SU-DHL-6 (cell line): ENCODE data around the gene MST1.

Experiments
- H2AFZ ChIP-seq: fragments of 200-600 bp; sonication (generic); 2 replicates; pipeline ENCODE4 v1.6.1; 2014; ENCODE audit warnings: low read depth, mild to moderate bottlenecking, moderate library complexity, mixed read lengths, antibody characterized with exemption, low read length; ENCODE audit not compliant: severe bottlenecking
- H3F3A ChIP-seq: fragments of 200-600 bp; shearing (Covaris generic); 2 replicates; pipeline ENCODE4 v1.6.0; 2016; ENCODE audit warnings: antibody characterized with exemption, mild to moderate bottlenecking; ENCODE audit not compliant: insufficient read depth
- H3K27ac ChIP-seq: fragments of 200-600 bp; sonication (generic); 2 replicates; pipeline ENCODE4 v1.5.1; 2016; ENCODE audit warnings: low read depth, mild to moderate bottlenecking, low read length, moderate library complexity, mixed read lengths
- H3K27me3 ChIP-seq: fragments of 200-600 bp; sonication (generic), shearing (Covaris generic); 2 replicates; pipeline ENCODE4 v1.6.0; 2014; ENCODE audit warnings: mild to moderate bottlenecking, low read length
- H3K36me3 ChIP-seq: fragments of 200-600 bp; sonication (generic); 2 replicates; pipeline ENCODE4 v1.6.1; 2014; ENCODE audit warnings: mild to moderate bottlenecking, low read length, mixed read lengths
- H3K4me2 ChIP-seq: fragments of 300-600, 200-600 bp; shearing (Covaris generic), sonication (generic); 2 replicates; pipeline ENCODE4 v1.6.0; 2014; ENCODE audit warnings: low read length, low read depth, mild to moderate bottlenecking; ENCODE audit not compliant: poor library complexity, severe bottlenecking
- H3K4me3 ChIP-seq: fragments of 200-600 bp; sonication (generic); 2 replicates; pipeline ENCODE4 v1.5.1; 2014; ENCODE audit warnings: antibody characterized with exemption, low read length, mild to moderate bottlenecking, mixed read lengths; ENCODE audit not compliant: insufficient read depth, poor library complexity, severe bottlenecking
- H3K79me2 ChIP-seq: fragments of 200-600 bp; sonication (generic); 2 replicates; pipeline ENCODE4 v1.6.1; 2014; ENCODE audit warnings: mild to moderate bottlenecking, low read length, moderate library complexity; ENCODE audit not compliant: insufficient read depth
- H3K9ac ChIP-seq: fragments of 200-600 bp; sonication (generic); 2 replicates; pipeline ENCODE4 v1.7.0; 2014; ENCODE audit warnings: mild to moderate bottlenecking, low read length
- H3K9me2 ChIP-seq: fragments of 200-600 bp; sonication (generic); replicated peaks from 2 replicates; pipeline ENCODE4 v1.6.1; 2014; ENCODE audit warnings: low read length; ENCODE audit not compliant: insufficient read depth
- H3K9me3 ChIP-seq: fragments of 200-600 bp; sonication (generic); 2 replicates; pipeline ENCODE4 v1.6.1; 2014; ENCODE audit warnings: low read length, mixed read lengths; ENCODE audit not compliant: insufficient read depth
- H4K20me1 ChIP-seq: fragments of 200-600 bp; sonication (generic); 2 replicates; pipeline ENCODE4 v1.6.1; 2014; ENCODE audit warnings: low read depth, mild to moderate bottlenecking, antibody characterized with exemption, low read length, moderate library complexity, mixed read lengths
- CTCF ChIP-seq: fragments of 200-600 bp; sonication (generic); IDR thresholded peaks from one replicate; pipeline ENCODE4 v1.5.1; 2017; ENCODE audit warnings: antibody characterized with exemption, mild to moderate bottlenecking, low read length, moderate library complexity; ENCODE audit not compliant: insufficient read depth, poor library complexity, severe bottlenecking
- EZH2phosphoT487 ChIP-seq: fragments of 200-600 bp; sonication (generic), shearing (Covaris generic); conservative IDR thresholded peaks from 2 replicates; pipeline ENCODE4 v1.6.1; 2018; ENCODE audit warnings: mild to moderate bottlenecking, antibody characterized with exemption, low read length, moderate library complexity, mixed read lengths

MST1 gene

GRCh38 chr3:49641921-49642707 is 47.2 kb downstream of the MST1 start:
- no peak overlapping the region for H3K27ac ChIP-seq
- no peak overlapping the region for H3K4me3 ChIP-seq
- no peaks in the 10 kb centered on the region for H4K20me1 ChIP-seq
- TF ChIP-seq EZH2phosphoT487 (no peak), CTCF (no peak)
- H3K79me2 ChIP-seq = no peaks in the 10 kb centered on the region
- H3K9me3 ChIP-seq = no peaks in the 10 kb centered on the region
- H3F3A ChIP-seq = no peaks in the 10 kb centered on the region
- H3K4me2 ChIP-seq = no peak overlapping the region
- no peaks in the 10 kb centered on the region for H3K9me2 ChIP-seq
- no peaks in the 10 kb centered on the region for H3K27me3 ChIP-seq
- H2AFZ ChIP-seq = no peak overlapping the region
- H3K9ac ChIP-seq = no peak overlapping the region
- H3K36me3 ChIP-seq = no peaks in the 10 kb centered on the region

- Histone ChIP-seq H3K9me2 (no peaks in the 10 kb centered on the region), H3K27me3 (no peaks in the 10 kb centered on the region), H3K9ac (no peak overlapping the region), H3K36me3 (no peaks in the 10 kb centered on the region), H3K4me3 (no peak overlapping the region), H4K20me1 (no peaks in the 10 kb centered on the region), H3K9me3 (no peaks in the 10 kb centered on the region), H3K79me2 (no peaks in the 10 kb centered on the region), H2AFZ (no peak overlapping the region), H3K4me2 (no peak overlapping the region), H3K27ac (no peak overlapping the region), H3F3A (no peaks in the 10 kb centered on the region)
- TF ChIP-seq EZH2phosphoT487 (no peak), CTCF (no peak)
Observed at GRCh38 chr3:49641292-49641691, 48.0 kb downstream of the MST1 start.

- H3K9ac ChIP-seq = no peak overlapping the region
- no peaks in the 10 kb centered on the region for H3K27me3 ChIP-seq
- no peak overlapping the region for H2AFZ ChIP-seq
- no peaks in the 10 kb centered on the region for H3K79me2 ChIP-seq
- H3K27ac ChIP-seq = no peak overlapping the region
- no peak overlapping the region for H3K4me2 ChIP-seq
- TF ChIP-seq EZH2phosphoT487 (no peak), CTCF (no peak)
- no peaks in the 10 kb centered on the region for H3K9me3 ChIP-seq
- H4K20me1 ChIP-seq = no peaks in the 10 kb centered on the region
- H3K4me3 ChIP-seq = no peak overlapping the region
- H3F3A ChIP-seq = no peaks in the 10 kb centered on the region
- H3K9me2 ChIP-seq = no peaks in the 10 kb centered on the region
- no peaks in the 10 kb centered on the region for H3K36me3 ChIP-seq
Observed at GRCh38 chr3:49639551-49639950, 49.7 kb downstream of the MST1 start.
